Activated naive CD4-positive, alpha-beta T cell treated with anti-CD3 and anti-CD28 coated beads, Interleukin-2, amount 10 ng/mL, durations not matched to agents 5 hours and 36 hours (primary cell): ENCODE measurements around the gene OR8B3. TPM values are rescaled to one million over a fixed set of nuclear protein-coding genes. Genes with fewer than 3 reads are reported as not detected.

Experiments used
- total RNA-seq, 2 experiments: library from RNA; stranded (reverse); gene quantifications; one replicate each; pipeline ENCODE4 v1.2.3, GENCODE V29; 2021

OR8B3 gene, protein sequence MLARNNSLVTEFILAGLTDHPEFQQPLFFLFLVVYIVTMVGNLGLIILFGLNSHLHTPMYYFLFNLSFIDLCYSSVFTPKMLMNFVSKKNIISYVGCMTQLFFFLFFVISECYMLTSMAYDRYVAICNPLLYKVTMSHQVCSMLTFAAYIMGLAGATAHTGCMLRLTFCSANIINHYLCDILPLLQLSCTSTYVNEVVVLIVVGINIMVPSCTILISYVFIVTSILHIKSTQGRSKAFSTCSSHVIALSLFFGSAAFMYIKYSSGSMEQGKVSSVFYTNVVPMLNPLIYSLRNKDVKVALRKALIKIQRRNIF
- not detected for total RNA-seq

DNA sequence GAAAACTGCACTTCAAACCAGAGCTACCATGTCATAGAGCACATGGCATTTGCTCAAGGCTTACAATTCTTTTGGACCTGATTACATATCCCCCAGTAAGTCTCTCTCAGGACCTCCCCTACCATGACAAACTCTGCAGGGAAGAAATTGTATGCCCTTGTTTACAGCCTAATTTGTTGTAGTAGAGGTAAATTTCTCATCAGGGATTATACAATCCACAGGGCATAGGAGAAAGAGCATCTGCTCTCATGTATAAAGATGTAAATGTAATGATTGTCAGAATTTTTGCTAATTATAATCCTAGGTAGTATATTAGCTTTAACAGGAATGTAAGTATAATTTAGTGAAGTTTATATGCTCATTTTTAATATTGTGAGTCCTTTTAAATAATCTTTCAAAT lies at the start of gene OR8B3:
Gene OR8B3 (minus strand): TSS at position 101 of the 400 bp plus-strand sequence. CDS start 1,673 bp downstream, outside the sequence.

DNA sequence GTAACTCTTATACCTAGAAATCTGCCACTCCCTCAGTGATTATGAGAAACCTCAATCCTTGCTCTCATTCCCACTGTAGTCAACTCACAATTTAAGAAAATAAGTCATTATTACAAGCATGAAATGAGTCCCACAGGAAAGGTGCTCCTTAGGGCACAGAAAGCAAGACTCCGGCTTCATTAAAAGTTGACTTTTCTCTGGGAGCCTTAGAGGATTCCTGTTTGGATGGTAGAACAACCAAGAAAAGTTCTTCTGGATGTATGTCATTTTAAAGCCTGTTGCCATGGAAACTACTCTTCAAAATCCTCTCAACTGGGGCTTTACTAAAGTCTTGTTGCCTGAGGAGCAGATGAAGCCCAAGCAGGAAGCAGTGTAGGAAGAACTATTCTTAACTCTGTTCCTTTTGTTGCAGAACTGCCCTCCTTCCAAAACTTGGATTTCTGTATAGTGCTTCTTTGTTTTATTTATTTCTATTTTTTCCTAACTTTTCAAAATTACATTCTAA lies 46.9 kb upstream of the OR8B3 start, which contains the start of gene OR8B8:
Gene OR8B8 (minus strand): TSS at position 51 of the 505 bp plus-strand sequence. CDS start 4,611 bp downstream, outside the sequence.

DNA sequence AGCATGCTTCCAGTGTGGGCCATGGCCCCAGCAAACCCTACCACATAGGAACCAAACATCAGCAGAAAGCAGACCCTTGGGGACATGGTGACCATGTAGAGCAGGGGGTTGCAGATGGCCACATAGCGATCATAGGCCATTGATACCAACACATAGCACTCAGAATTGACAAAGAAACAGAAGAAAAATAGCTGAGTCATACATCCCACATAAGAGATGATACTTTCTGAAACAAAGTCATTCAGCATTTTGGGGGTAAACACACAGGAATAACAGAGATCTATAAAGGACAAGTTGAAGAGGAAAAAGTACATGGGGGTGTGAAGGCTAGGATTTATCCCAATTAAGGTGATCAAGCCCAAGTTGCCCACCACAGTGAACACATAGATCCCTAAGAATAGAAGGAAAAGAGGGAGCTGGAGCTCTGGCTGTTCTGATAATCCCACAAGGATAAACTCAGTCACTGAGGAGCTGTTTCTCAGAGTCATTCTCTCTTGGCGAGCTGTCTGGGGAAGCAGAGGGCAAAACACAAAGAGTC lies 25.6 kb upstream of the OR8B3 start, which contains the start of gene OR8B4:
Gene OR8B4 (minus strand): TSS at position 488 of the 538 bp plus-strand sequence. CDS start 0 bp downstream, at position 488.

DNA sequence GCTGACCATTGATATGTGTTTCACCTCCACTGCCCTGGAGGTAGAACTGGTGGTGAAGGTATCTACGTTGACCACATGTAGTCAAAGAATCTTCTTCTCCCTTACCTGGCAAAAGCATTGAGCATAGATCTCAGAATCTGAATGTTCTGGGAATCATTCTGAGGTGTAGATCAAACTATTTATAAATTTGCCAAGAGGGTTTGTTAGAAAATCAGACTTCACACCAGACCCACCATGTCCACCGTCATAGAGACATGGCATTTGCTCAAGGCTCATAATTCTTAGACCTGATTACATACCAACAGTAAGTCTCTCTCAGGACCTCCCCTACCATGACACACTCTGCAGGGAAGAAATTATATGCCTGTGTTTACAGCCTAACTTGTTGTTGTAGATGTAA lies 14.4 kb downstream of the OR8B3 start, which contains the start of gene OR8B2:
Gene OR8B2 (minus strand): TSS at position 101 of the 400 bp plus-strand sequence. CDS start 1,156 bp downstream, outside the sequence.

Other genes with a start within 250 kb of the OR8B3 start
- not detected for gene OR10D3, start 215.7 kb downstream of the OR8B3 start, total RNA-seq
- gene OR8G1, start 157.9 kb downstream of the OR8B3 start, total RNA-seq, result not detected
- gene OR8G5, start 142.6 kb downstream of the OR8B3 start, total RNA-seq, result not detected
- gene OR8D1, start 85.1 kb downstream of the OR8B3 start, total RNA-seq, result not detected
- gene OR8D2, start 78.8 kb downstream of the OR8B3 start, total RNA-seq, result not detected
- not detected for gene OR8B2, start 14.5 kb downstream of the OR8B3 start, total RNA-seq
- not detected for gene OR8B4, start 25.8 kb upstream of the OR8B3 start, total RNA-seq
- gene OR8B8, start 46.7 kb upstream of the OR8B3 start, total RNA-seq, result not detected
- gene OR8B12, start 144.6 kb upstream of the OR8B3 start, total RNA-seq, result not detected
- gene OR8A1, start 171.0 kb upstream of the OR8B3 start, total RNA-seq, result not detected
- not detected for gene PANX3, start 212.4 kb upstream of the OR8B3 start, total RNA-seq
- 10 to 100 TPM; 39.9 to 41.9 TPM for gene TBRG1, start 223.8 kb upstream of the OR8B3 start, total RNA-seq